C4-2B (cell line): ENCODE data around the gene WSCD1.

ENCODE experiments used
- H3K27ac ChIP-seq: fragments of 450-650 bp; 2 replicates; pipeline ENCODE4 v1.5.1; 2017
- CTCF ChIP-seq: fragments of 450-650 bp; conservative IDR thresholded peaks from 2 replicates; pipeline ENCODE4 v1.5.1; 2017; ENCODE audit warnings: mild to moderate bottlenecking
- ZFX ChIP-seq: fragments of 450-650 bp; IDR thresholded peaks from 2 replicates; pipeline ENCODE4 v1.6.1; 2017

The WSCD1 gene

DNA sequence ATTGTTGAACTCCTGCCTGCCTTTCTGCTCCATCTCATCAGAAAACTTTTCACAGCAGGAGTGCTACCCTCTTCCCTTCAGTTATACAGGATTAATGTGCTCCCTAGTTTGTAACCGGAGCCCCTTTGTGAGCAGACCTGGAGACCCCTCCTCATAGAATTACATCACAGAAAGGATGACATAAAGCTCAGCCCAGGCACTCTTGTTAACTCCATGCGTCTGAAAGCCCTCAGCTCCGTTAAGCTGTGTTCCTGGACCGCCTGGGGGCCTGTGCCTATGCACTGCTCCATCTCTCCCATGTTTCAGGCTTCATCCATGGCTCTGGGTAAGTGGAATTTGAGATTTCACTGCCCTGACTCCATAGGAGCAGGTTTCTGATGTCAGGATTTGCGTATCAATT lies 7.6 kb downstream of the WSCD1 start:
- no peak overlapping the region for H3K27ac ChIP-seq
- no peak for TF ChIP-seq CTCF
- TF ChIP-seq ZFX, result no peak

- no peak overlapping the region for H3K27ac ChIP-seq
- no peak for TF ChIP-seq CTCF
Measured at GRCh38 chr17:6078458-6078871, 8.3 kb downstream of the WSCD1 start.

DNA sequence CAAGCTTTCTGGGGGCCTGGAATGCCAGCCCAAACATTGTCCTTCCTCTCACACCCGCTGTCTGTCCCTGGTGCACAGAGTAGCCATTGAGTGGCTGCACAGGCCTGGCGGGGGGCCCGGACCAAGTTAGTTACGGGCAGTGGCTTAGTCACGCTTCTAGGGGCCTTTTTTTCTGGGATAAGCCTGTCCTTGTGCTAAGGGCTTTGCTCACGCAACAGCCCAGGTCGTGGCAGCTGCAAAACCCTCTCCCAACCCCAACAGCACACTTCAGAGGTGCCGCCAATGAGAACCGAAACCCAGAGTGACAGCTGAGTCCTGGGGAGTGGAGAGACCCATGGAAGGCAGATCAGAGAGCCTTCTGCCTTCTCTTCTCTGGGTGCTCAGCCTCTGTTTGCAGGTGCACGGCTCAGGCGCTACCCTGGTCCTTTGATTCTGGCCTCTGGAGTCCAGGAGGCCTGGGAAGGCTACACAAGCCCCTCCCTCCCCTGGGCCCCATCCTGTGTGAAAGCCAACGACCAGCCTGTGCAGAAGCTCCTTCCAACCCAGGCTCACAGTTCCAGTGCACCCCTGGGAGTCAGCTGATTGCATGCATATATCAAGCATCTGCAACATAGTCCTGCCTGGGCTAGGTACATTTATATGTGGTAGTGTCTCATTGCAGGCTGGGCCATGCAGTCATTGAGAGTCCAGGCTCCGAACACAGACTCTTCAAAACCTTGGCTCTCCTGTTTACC lies 9.1 kb downstream of the WSCD1 start:
- no peak overlapping the region for H3K27ac ChIP-seq
- no peak for TF ChIP-seq ZFX
- no peak for TF ChIP-seq CTCF

- no peak overlapping the region for H3K27ac ChIP-seq
Measured at GRCh38 chr17:6079960-6080359, 9.8 kb downstream of the WSCD1 start.

GRCh38 chr17:6080711-6081430 lies 10.7 kb downstream of the WSCD1 start:
- TF ChIP-seq CTCF (no peak), ZFX (no peak)
- H3K27ac ChIP-seq, result no peak overlapping the region

More at GRCh38 chr17:6079960-6080359, 9.8 kb downstream of the WSCD1 start:
- TF ChIP-seq CTCF (no peak), ZFX (no peak)

DNA sequence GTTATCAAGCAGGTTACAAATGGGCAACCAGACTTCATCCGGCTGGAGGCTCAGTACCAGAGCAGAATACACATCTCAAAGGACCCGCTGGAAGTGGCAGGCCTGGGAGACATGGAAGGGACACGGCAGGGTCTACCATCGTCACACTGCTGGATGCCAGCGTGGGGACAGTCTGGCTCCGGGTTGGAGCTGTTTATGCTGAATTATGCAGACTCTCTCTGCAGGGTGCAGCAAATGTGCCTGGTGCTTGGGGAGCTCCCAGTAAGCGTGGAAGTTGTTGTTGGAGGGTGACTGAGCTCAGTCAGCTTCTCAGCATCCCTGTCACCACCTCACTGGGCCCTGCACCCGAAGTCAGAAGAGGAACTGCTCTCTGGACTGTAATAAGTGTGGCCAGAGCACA lies 12.2 kb downstream of the WSCD1 start:
- no peak overlapping the region for H3K27ac ChIP-seq
- TF ChIP-seq CTCF, result no peak
- TF ChIP-seq ZFX, result no peak

DNA sequence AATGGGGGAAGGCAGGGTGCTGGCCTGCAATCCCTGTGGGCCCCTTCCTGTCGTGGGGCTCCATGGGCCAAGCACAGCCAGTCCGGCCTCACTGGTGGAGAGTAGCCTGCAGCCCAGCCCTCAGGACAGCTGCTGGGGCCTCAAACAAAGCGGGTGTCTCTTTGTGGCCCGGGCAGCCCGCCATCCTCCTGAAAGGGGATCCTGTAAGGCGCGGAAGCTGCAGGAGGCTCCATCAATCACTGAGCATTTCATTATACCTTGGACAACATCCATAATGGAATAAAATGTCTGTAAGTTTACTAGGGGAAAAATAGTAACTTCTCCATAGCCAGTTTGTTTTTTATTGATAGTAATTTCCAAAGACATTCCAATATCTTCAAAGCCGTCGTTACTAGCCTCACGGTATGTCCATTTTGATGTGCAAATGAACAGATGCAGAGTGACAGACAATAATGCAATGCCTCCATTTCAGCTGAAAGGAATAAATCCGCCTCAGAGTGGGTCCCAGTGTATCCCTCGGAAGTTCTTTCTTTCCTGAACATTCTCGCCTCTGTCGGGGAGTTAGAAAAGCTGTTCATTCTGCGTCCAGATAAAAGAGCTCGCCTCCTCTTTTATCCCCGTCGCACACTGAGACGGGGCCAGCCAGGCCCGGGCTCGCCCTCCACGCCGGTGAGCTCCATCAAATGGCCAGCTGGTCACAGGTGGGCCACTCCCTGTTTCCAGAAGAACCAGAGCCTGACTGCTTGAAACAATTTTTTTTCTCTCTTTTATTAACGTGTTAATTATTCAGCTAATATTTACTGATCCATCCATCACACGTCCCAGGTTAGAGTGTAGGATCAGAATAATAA lies 14.4 kb downstream of the WSCD1 start:
- no peak overlapping the region for H3K27ac ChIP-seq
- TF ChIP-seq CTCF (no peak), ZFX (no peak)
